Uterus (tissue), 4 donors: Measurements from ENCODE around the gene CCM2. TPM values are rescaled to one million over a fixed set of nuclear protein-coding genes. Genes with fewer than 3 reads are reported as not detected.

Experiments
- DNase-seq, 2 donors: peaks; one replicate each; pipeline ENCODE4 v3.0.0-alpha.2; 2019 to 2020
- H3K27ac ChIP-seq, 2 donors: fragments of 200-600 bp; sonication (generic); 1 replicate in 1 of 2; 2 replicates in 1 of 2; pipeline ENCODE4 v1.5.1; 2016 to 2018
- H3K27me3 ChIP-seq, 2 donors: fragments of 200-600 bp; sonication (generic); one replicate each; pipeline ENCODE4 v1.5.1; 2018 to 2019; ENCODE audit warnings: control low read depth in 1 of 2
- H3K36me3 ChIP-seq, 2 donors: fragments of 200-600 bp; sonication (generic); one replicate each; pipeline ENCODE4 v1.5.1; 2019; ENCODE audit warnings: control low read depth in 1 of 2
- H3K4me1 ChIP-seq, 2 donors: fragments of 200-600 bp; sonication (generic); one replicate each; pipeline ENCODE4 v1.5.1; 2018 to 2019; ENCODE audit warnings: control low read depth in 1 of 2
- H3K4me3 ChIP-seq, 2 donors: fragments of 200-600 bp; sonication (generic); 1 replicate in 1 of 2; 2 replicates in 1 of 2; pipeline ENCODE4 v1.5.1; 2018 to 2019; ENCODE audit warnings: mild to moderate bottlenecking in 1 of 2
- H3K9me3 ChIP-seq, 2 donors: fragments of 200-600 bp; sonication (generic); one replicate each; pipeline ENCODE4 v1.5.1; 2019; ENCODE audit warnings: control low read depth in 1 of 2
- CTCF ChIP-seq, 4 experiments: fragments of 200-600 bp in 2 of 4; fragments of 450-650 bp in 2 of 4; sonication (generic) in 2 of 4; IDR thresholded peaks; one replicate each; pipeline ENCODE4 v1.5.1; 2016 to 2019; ENCODE audit warnings: antibody characterized with exemption in 4 of 4, mild to moderate bottlenecking in 2 of 4, moderate library complexity in 1 of 4
- POLR2A ChIP-seq, 2 donors: fragments of 450-650 bp; IDR thresholded peaks; one replicate each; pipeline ENCODE4 v1.6.1; 2016; ENCODE audit warnings: antibody characterized with exemption in 2 of 2, mild to moderate bottlenecking in 1 of 2, moderate library complexity in 1 of 2
- intact Hi-C: fragments of 100-400 bp; cut with DNase I; formaldehyde crosslinking; loops from one replicate; pipeline ENCODE4 v1.15.1; 2023; ENCODE audit warnings: low total_unique reads
- total RNA-seq, 4 donors: library from RNA; depleted of rRNA in 3 of 4; stranded (reverse); fragments of >200 nt in 3 of 4; gene quantifications; one replicate each; pipeline versions ENCODE4 v1.1.0 to v1.2.4, GENCODE V29; 2014 to 2023
- donor health status: DM: yes; HTN: yes; CAD: no.

The CCM2 gene
- total RNA-seq, 4 donors from 2014 or later = 7.6 to 70.2 (median 33.6) TPM

GRCh38 chr7:44969049-44969700 is 30.8 kb upstream of the CCM2 start:
- Histone ChIP-seq H3K36me3 (no peaks in the 10 kb centered on the region), H3K27me3 (no peaks in the 10 kb centered on the region), H3K27ac (no peak overlapping the region), H3K9me3 (no peaks in the 10 kb centered on the region), H3K4me3 (no peak overlapping the region), H3K4me1 (no peaks in the 10 kb centered on the region)
- intact Hi-C loops = no loop called here
- no peak for DNase-seq
- TF ChIP-seq CTCF (IDR thresholded peaks at IDR 0.05) = no peak
- no peak for TF ChIP-seq POLR2A (IDR thresholded peaks at IDR 0.05)

- no peak for DNase-seq
- Histone ChIP-seq H3K36me3 (no peaks in the 10 kb centered on the region), H3K27me3 (no peaks in the 10 kb centered on the region), H3K9me3 (no peaks in the 10 kb centered on the region), H3K27ac (no peak overlapping the region), H3K4me1 (no peaks in the 10 kb centered on the region), H3K4me3 (no peak overlapping the region)
- intact Hi-C loops = no loop called here
- TF ChIP-seq POLR2A (IDR thresholded peaks at IDR 0.05) = no peak
- TF ChIP-seq CTCF (IDR thresholded peaks at IDR 0.05) = no peak
Measured at GRCh38 chr7:44969701-44970522, 30.1 kb upstream of the CCM2 start.

- DNase-seq = no peak
- no peaks in the 10 kb centered on the region for H3K4me1 ChIP-seq
- H3K4me3 ChIP-seq = no peak overlapping the region
- H3K27ac ChIP-seq = no peak overlapping the region
- no peaks in the 10 kb centered on the region for H3K27me3 ChIP-seq
- intact Hi-C loops = no loop called here
- H3K9me3 ChIP-seq = no peaks in the 10 kb centered on the region
- H3K36me3 ChIP-seq = no peaks in the 10 kb centered on the region
- TF ChIP-seq CTCF (IDR thresholded peaks at IDR 0.05) (no peak), POLR2A (IDR thresholded peaks at IDR 0.05) (no peak)
Measured at GRCh38 chr7:44970523-44971051, 29.4 kb upstream of the CCM2 start.

GRCh38 chr7:44971188-44971901 is 28.7 kb upstream of the CCM2 start:
- no peaks in the 10 kb centered on the region for H3K36me3 ChIP-seq
- no peak overlapping the region for H3K27ac ChIP-seq
- H3K27me3 ChIP-seq = no peaks in the 10 kb centered on the region
- no peak for DNase-seq
- no peaks in the 10 kb centered on the region for H3K4me1 ChIP-seq
- H3K9me3 ChIP-seq = no peaks in the 10 kb centered on the region
- no peak overlapping the region for H3K4me3 ChIP-seq
- intact Hi-C loops = no loop called here
- no peak for TF ChIP-seq CTCF (IDR thresholded peaks at IDR 0.05)
